H1 (cell line): Measurements from ENCODE around the gene KIF2C. TPM values are rescaled to one million over a fixed set of nuclear protein-coding genes. Genes with fewer than 3 reads are reported as not detected.

Experiments used
- CTCF ChIA-PET: fragments of 300-600 bp; sonication (Branson Sonifier 250); formaldehyde crosslinking; loops from one replicate; lab custom pipeline; 2021; ENCODE audit not compliant: partially characterized antibody; lab: Charles Lee
- POLR2A ChIA-PET: fragments of 300-600 bp; sonication (Branson Sonifier 250); formaldehyde crosslinking; loops from one replicate; lab custom pipeline; 2021; ENCODE audit warnings: inconsistent platforms; ENCODE audit not compliant: partially characterized antibody; lab: Charles Lee
- DNase-seq, 2 experiments: peaks; one replicate each; pipeline versions ENCODE4 v3.0.0 to v3.0.0-alpha.2; 2010 to 2022; ENCODE audit warnings: low spot score in 2 of 2, low read depth in 1 of 2, mixed read lengths in 1 of 2
- FAIRE-seq: peaks from 2 replicates; lab custom pipeline; 2011; peaks lifted over from hg19 to GRCh38; lab: Jason Lieb, UNC
- H2AFZ ChIP-seq: 2 replicates; pipeline ENCODE4 v1.8.1; 2012; ENCODE audit warnings: low read length, inconsistent platforms
- H2AK5ac ChIP-seq: 2 replicates; pipeline ENCODE4 v1.6.1; 2013; ENCODE audit warnings: low read depth, low read length
- H2BK120ac ChIP-seq: replicated peaks from 2 replicates; pipeline ENCODE3; 2013; ENCODE audit warnings: low read depth, low read length, inconsistent platforms
- H2BK12ac ChIP-seq: 2 replicates; pipeline ENCODE4 v1.6.1; 2013; ENCODE audit warnings: low read depth, low read length
- H2BK15ac ChIP-seq: 2 replicates; pipeline ENCODE4 v1.6.1; 2013; ENCODE audit warnings: low read length
- H2BK20ac ChIP-seq: 2 replicates; pipeline ENCODE4 v1.6.1; 2013; ENCODE audit warnings: low read length
- H2BK5ac ChIP-seq: 2 replicates; pipeline ENCODE4 v1.6.1; 2013; ENCODE audit warnings: low read depth, low read length
- H3K14ac ChIP-seq: 2 replicates; pipeline ENCODE4 v1.6.1; 2013; ENCODE audit warnings: inconsistent platforms; ENCODE audit not compliant: insufficient read length
- H3K18ac ChIP-seq: 2 replicates; pipeline ENCODE4 v1.6.1; 2013; ENCODE audit warnings: low read length; ENCODE audit errors: extremely low read depth
- H3K23ac ChIP-seq: 2 replicates; pipeline ENCODE4 v1.6.1; 2013; ENCODE audit warnings: inconsistent platforms; ENCODE audit not compliant: insufficient read length
- H3K23me2 ChIP-seq: 2 replicates; pipeline ENCODE4 v1.6.1; 2013; ENCODE audit warnings: low read depth, low read length
- H3K27ac ChIP-seq: 2 replicates; pipeline ENCODE4 v1.6.1; 2011; ENCODE audit warnings: low read depth, low read length, inconsistent platforms
- H3K27me3 ChIP-seq, 4 experiments: replicated peaks in 1 of 4; 1 replicate in 1 of 4; 2 replicates in 3 of 4; pipeline versions ENCODE4 v1.6.1 to v1.8.1; 2011 to 2013; ENCODE audit warnings: low read length in 3 of 4, mild to moderate bottlenecking in 3 of 4, inconsistent platforms in 2 of 4, mixed read lengths in 2 of 4, moderate library complexity in 1 of 4; ENCODE audit not compliant: control insufficient read depth in 3 of 4, insufficient read depth in 3 of 4; ENCODE audit errors: extremely low read depth in 1 of 4
- H3K36me3 ChIP-seq, 4 experiments: 2 replicates each; pipeline versions ENCODE4 v1.6.1 to v1.8.1; 2011 to 2013; ENCODE audit warnings: mild to moderate bottlenecking in 4 of 4, low read length in 3 of 4, moderate library complexity in 2 of 4, control low read depth in 1 of 4, inconsistent platforms in 1 of 4; ENCODE audit not compliant: insufficient read depth in 4 of 4, control insufficient read depth in 2 of 4
- H3K4ac ChIP-seq: replicated peaks from 2 replicates; pipeline ENCODE3; 2013; ENCODE audit warnings: low read length, low read depth, mixed read lengths, inconsistent platforms; ENCODE audit not compliant: insufficient read length
- H3K4me1 ChIP-seq, 4 experiments: replicated peaks in 1 of 4; 1 replicate in 1 of 4; 2 replicates in 3 of 4; pipeline versions ENCODE4 v1.6.1 to v1.8.1; 2011 to 2013; ENCODE audit warnings: low read length in 3 of 4, inconsistent platforms in 2 of 4, mixed read lengths in 1 of 4; ENCODE audit not compliant: insufficient read depth in 4 of 4, control insufficient read depth in 3 of 4
- H3K4me2 ChIP-seq, 2 experiments: 2 replicates each; pipeline versions ENCODE4 v1.6.1 to v1.8.1; 2011 to 2013; ENCODE audit warnings: low read depth in 2 of 2, low read length in 2 of 2, control low read depth in 1 of 2, inconsistent platforms in 1 of 2, mild to moderate bottlenecking in 1 of 2; ENCODE audit not compliant: insufficient read depth in 1 of 2
- H3K4me3 ChIP-seq, 4 experiments: fragments of 200-600, 300-600 bp in 1 of 4; sonication (generic), shearing (Covaris generic), sonication (Bioruptor Twin) in 1 of 4; 2 replicates each; pipeline versions ENCODE4 v1.5.1 to v1.8.1; 2011 to 2016; ENCODE audit warnings: low read length in 4 of 4, low read depth in 3 of 4, control low read depth in 2 of 4, inconsistent platforms in 2 of 4, mild to moderate bottlenecking in 2 of 4, mixed read lengths in 1 of 4, moderate library complexity in 1 of 4; ENCODE audit not compliant: insufficient read depth in 2 of 4; ENCODE audit errors: extremely low read depth in 1 of 4
- H3K56ac ChIP-seq: replicated peaks from 2 replicates; pipeline ENCODE3; 2013; ENCODE audit warnings: low read depth, mild to moderate bottlenecking, mixed read lengths, low read length, inconsistent platforms; ENCODE audit not compliant: insufficient read length
- H3K79me1 ChIP-seq: 2 replicates; pipeline ENCODE4 v1.6.1; 2013; ENCODE audit warnings: low read depth, low read length, control low read depth
- H3K79me2 ChIP-seq, 2 experiments: 2 replicates each; pipeline versions ENCODE4 v1.6.1 to v1.8.1; 2012 to 2013; ENCODE audit warnings: low read length in 2 of 2, mild to moderate bottlenecking in 2 of 2, inconsistent platforms in 1 of 2; ENCODE audit not compliant: insufficient read depth in 2 of 2, control insufficient read depth in 1 of 2
- H3K9ac ChIP-seq, 4 experiments: replicated peaks in 1 of 4; 1 replicate in 1 of 4; 2 replicates in 3 of 4; pipeline versions ENCODE4 v1.6.1 to v1.8.1; 2011 to 2013; ENCODE audit warnings: low read depth in 3 of 4, low read length in 3 of 4, control low read depth in 2 of 4, mild to moderate bottlenecking in 2 of 4, moderate library complexity in 2 of 4, inconsistent platforms in 1 of 4; ENCODE audit errors: extremely low read depth in 1 of 4
- H3K9me3 ChIP-seq, 2 experiments: 2 replicates each; pipeline versions ENCODE4 v1.6.1 to v1.8.1; 2012 to 2013; ENCODE audit warnings: mild to moderate bottlenecking in 2 of 2, moderate library complexity in 2 of 2, control low read depth in 1 of 2, inconsistent platforms in 1 of 2, low read depth in 1 of 2, low read length in 1 of 2, mixed read lengths in 1 of 2; ENCODE audit not compliant: insufficient read depth in 2 of 2
- H4K20me1 ChIP-seq, 2 experiments: replicated peaks in 1 of 2; 2 replicates each; pipeline versions ENCODE3 to v1.8.1; 2011 to 2013; ENCODE audit warnings: inconsistent platforms in 2 of 2, low read length in 2 of 2, mild to moderate bottlenecking in 1 of 2; ENCODE audit not compliant: insufficient read depth in 2 of 2, control insufficient read depth in 1 of 2
- H4K5ac ChIP-seq: 2 replicates; pipeline ENCODE4 v1.6.1; 2013; ENCODE audit warnings: low read length, low read depth, mixed read lengths, inconsistent platforms; ENCODE audit not compliant: insufficient read length
- H4K8ac ChIP-seq: 2 replicates; pipeline ENCODE4 v1.8.0; 2013; ENCODE audit warnings: mild to moderate bottlenecking, moderate library complexity, low read length, inconsistent platforms; ENCODE audit not compliant: insufficient read depth; ENCODE audit errors: extremely low read depth
- H4K91ac ChIP-seq: replicated peaks from 2 replicates; pipeline ENCODE3; 2013; ENCODE audit warnings: low read length, mixed read lengths, inconsistent platforms; ENCODE audit not compliant: insufficient read length
- CTBP2 ChIP-seq: IDR thresholded peaks from 2 replicates; pipeline ENCODE4 v1.7.0; 2011; ENCODE audit warnings: borderline replicate concordance, mild to moderate bottlenecking, moderate library complexity, mixed read lengths, low read length; ENCODE audit not compliant: insufficient read depth, insufficient read length
- CTCF ChIP-seq, 3 experiments: IDR thresholded peaks; 1 replicate in 2 of 3; 2 replicates in 1 of 3; pipeline versions ENCODE4 v1.5.1 to v1.6.1; 2011; ENCODE audit warnings: low read length in 3 of 3, mild to moderate bottlenecking in 3 of 3, inconsistent platforms in 2 of 3, low read depth in 1 of 3, moderate library complexity in 1 of 3; ENCODE audit not compliant: insufficient read depth in 1 of 3; ENCODE audit errors: control extremely low read depth in 1 of 3
- JUND ChIP-seq: IDR thresholded peaks from 2 replicates; pipeline ENCODE4 v1.6.1; 2011; ENCODE audit warnings: mild to moderate bottlenecking, improper control_type of control experiment, low read length
- PHF8 ChIP-seq: fragments of 200-600 bp; sonication (generic); conservative IDR thresholded peaks from 2 replicates; pipeline ENCODE4 v1.7.1; 2012; ENCODE audit warnings: low read depth, mild to moderate bottlenecking, inconsistent platforms, low read length, moderate library complexity
- POLR2AphosphoS5 ChIP-seq: IDR thresholded peaks from 2 replicates; pipeline ENCODE4 v1.6.1; 2011; ENCODE audit warnings: low read depth, low read length
- RXRA ChIP-seq: IDR thresholded peaks from 2 replicates; pipeline ENCODE4 v1.6.1; 2011; ENCODE audit warnings: low read depth, mild to moderate bottlenecking, low read length, moderate library complexity; ENCODE audit not compliant: insufficient read depth
- SIN3A ChIP-seq, 2 experiments: IDR thresholded peaks in 1 of 2; conservative IDR thresholded peaks in 1 of 2; 2 replicates each; pipeline ENCODE4 v1.6.1; 2011 to 2012; ENCODE audit warnings: low read length in 2 of 2, improper control_type of control experiment in 1 of 2, low read depth in 1 of 2, mild to moderate bottlenecking in 1 of 2
- WGBS, 2 experiments: shearing (Covaris generic) in 1 of 2; methylation state at CpG; one replicate each; pipeline versions ENCODE4 v1.1.6 to v1.1.7; 2013 to 2015; ENCODE audit warnings: low lambda C conversion rate in 2 of 2, mixed read lengths in 2 of 2, inconsistent platforms in 1 of 2, low coverage in 1 of 2, missing lambda C conversion rate in 1 of 2; ENCODE audit not compliant: insufficient replicate concordance in 2 of 2, insufficient coverage in 1 of 2, insufficient read length in 1 of 2; ENCODE audit errors: extremely low coverage in 1 of 2, missing lambda C conversion rate in 1 of 2; 5-methylcytosine and 5-hydroxymethylcytosine counted together
- polyA plus RNA-seq, 7 experiments: library from polyadenylated mRNA; depleted of rRNA in 3 of 7; stranded (reverse) in 5 of 7; unstranded in 2 of 7; fragments of >200 nt in 5 of 7; fragments of 200-250 nt in 2 of 7; gene quantifications; 1 replicate in 5 of 7; 2 replicates in 1 of 7; 4 replicates in 1 of 7; pipeline versions ENCODE4 v1.2.1 to v1.2.3, GENCODE V29; 2011 to 2013; ENCODE audit warnings: missing spikeins in 2 of 7, mixed read lengths in 2 of 7
- total RNA-seq: library from RNA; stranded (reverse); fragmentation: NEBNext Ultra II Directional; extraction: Animal tissue kit (Norgen Biotek cat#: 25700); gene quantifications from 2 replicates; pipeline ENCODE4 v1.2.1, GENCODE V29; 2021

The KIF2C gene
- total and polyA plus RNA-seq, 2 of the 8 experiments (the other 6 are each of a cell fraction or from before 2014, with no cell fraction given), result 41.8 to 68.1 TPM

- H3K9me3 ChIP-seq, result no peaks in the 10 kb centered on the region
- CTCF ChIA-PET, result interaction anchor here (0.6 to 4.1 kb wide), 9 partner anchors 11 to 239 kb away, joined by 3 to 21 read pairs (median 4); partner anchors contain the start of gene RNU5D-1
- no peak for FAIRE-seq
- peak; percentile 96 for TF ChIP-seq PHF8
- peak; percentile 49; the same call in 1 of the 2 replicates for TF ChIP-seq JUND
- no peak for TF ChIP-seq CTBP2
- peak; percentile 87 for TF ChIP-seq RXRA
- TF ChIP-seq CTCF (IDR thresholded peaks at IDR 0.05; ENCODE audit: control extremely low read depth in 1 of 3, insufficient read depth in 1 of 3, low read depth in 1 of 3, low read length in 3 of 3), result no peak
- TF ChIP-seq POLR2AphosphoS5, result peak; percentile 97
- peak in 1 of 2 experiments; percentile 91; a peak in 2 of 4 replicates for TF ChIP-seq SIN3A (conservative IDR thresholded peaks at IDR 0.05 in 1 of 2, IDR thresholded peaks at IDR 0.05 in 1 of 2; ENCODE audit: low read depth in 1 of 2, low read length in 2 of 2)
These were observed 35.7 kb downstream of the KIF2C start, which contains the start of gene RPS8 for GRCh38 chr1:44775078-44775929. TSS of gene RPS8 (plus strand) at chr1:44775540. CDS start at chr1:44775597, 57 bp downstream.

More at GRCh38 chr1:44775078-44775929, 35.7 kb downstream of the KIF2C start, which contains the start of gene RPS8:
- H3K9ac ChIP-seq, result peak within 1 kb of the TSS; percentile 96 to 100 (median 98)
- H2AK5ac ChIP-seq, result peak within 1 kb of the TSS; percentile 93; the same call in 1 of the 2 replicates
- H3K18ac ChIP-seq, result peak within 1 kb of the TSS; percentile 90
- H3K23ac ChIP-seq, result no peak within 1 kb of the TSS
- peak within 1 kb of the TSS; percentile 50; the same call in 1 of the 2 replicates for H2BK12ac ChIP-seq
- no peak within 1 kb of the TSS for H3K14ac ChIP-seq
- no peak within 1 kb of the TSS for H2BK20ac ChIP-seq
- POLR2A ChIA-PET, result interaction anchor here (0.6 to 23.6 kb wide), 41 partner anchors 13 to 949 kb away, joined by 3 to 428 read pairs (median 5); partner anchors contain the start of genes ARMH1, BEST4, BTBD19 and CCDC163
- H2AFZ ChIP-seq, result no peak within 1 kb of the TSS
- WGBS, 2 experiments, result 2% methylated on average over 56 of the region's 65 CpGs; no CpG with 5 or more reads in 1 of the 2 experiments
- peak; percentile 85 to 94 for DNase-seq
- H3K79me1 ChIP-seq, result peaks cover 3% of the 10 kb centered on the region; the same call in 1 of the 2 replicates
- H2BK5ac ChIP-seq, result peak within 1 kb of the TSS; percentile 96
- peak within 1 kb of the TSS; percentile 50 for H4K91ac ChIP-seq
- H4K5ac ChIP-seq, result peak within 1 kb of the TSS; percentile 82
- no peak within 1 kb of the TSS for H2BK120ac ChIP-seq
- H3K27me3 ChIP-seq, result no peaks in the 10 kb centered on the region
- H3K4me2 ChIP-seq, result peak within 1 kb of the TSS; percentile 93 to 98
- peak within 1 kb of the TSS; percentile 94 for H3K56ac ChIP-seq
- H4K8ac ChIP-seq, result peak within 1 kb of the TSS; percentile 99
- peak within 1 kb of the TSS; percentile 85 for H3K27ac ChIP-seq
- peaks cover 16% of the 10 kb centered on the region for H3K23me2 ChIP-seq
- H3K79me2 ChIP-seq, result peaks cover 15 to 33% of the 10 kb centered on the region in 2 experiments
- H3K4me1 ChIP-seq, result peaks cover 0 to 8% (median 2%) of the 10 kb centered on the region in 4 experiments; a peak in 5 of 7 replicates
- H4K20me1 ChIP-seq, result peaks cover 12 to 21% of the 10 kb centered on the region in 2 experiments
- H2BK15ac ChIP-seq, result no peak within 1 kb of the TSS
- H3K4me3 ChIP-seq, result peak within 1 kb of the TSS; percentile 68 to 95 (median 84)
- peaks cover 24 to 44% (median 34%) of the 10 kb centered on the region in 4 experiments for H3K36me3 ChIP-seq
- peak within 1 kb of the TSS; percentile 74 for H3K4ac ChIP-seq
